Peyer's patch (tissue), 4 donors: Measurements from ENCODE around the gene HPSE.
A peak's percentile ranks its signal among the peaks of the same experiment; 100 is the strongest.

Experiments
- CTCF ChIP-seq, 6 experiments: fragments of 450-650 bp in 4 of 6; fragments of 200-600 bp in 2 of 6; sonication (generic) in 1 of 6; IDR thresholded peaks; one replicate each; pipeline ENCODE4 v1.5.1; 2017 to 2019; ENCODE audit warnings: antibody characterized with exemption in 6 of 6, mild to moderate bottlenecking in 3 of 6, moderate library complexity in 1 of 6
- POLR2A ChIP-seq, 2 donors: fragments of 450-650 bp; IDR thresholded peaks; one replicate each; pipeline ENCODE4 v1.5.1; 2017; ENCODE audit warnings: antibody characterized with exemption in 2 of 2, mild to moderate bottlenecking in 2 of 2, moderate library complexity in 2 of 2

- TF ChIP-seq POLR2A (IDR thresholded peaks at IDR 0.05) (no peak), CTCF (IDR thresholded peaks at IDR 0.05) (peak in 1 of 6 experiments; percentile 2)
Measured at GRCh38 chr4:83281307-83281706, 53.3 kb downstream of the HPSE start.
